NCI-H82 treated with DMSO at 0.1 percent for 48 hours (cell line): Measurements from ENCODE around the gene WFIKKN2.

Experiments
- DNase-seq: peaks from one replicate; lab custom pipeline; 2025; ENCODE audit not compliant: unreplicated experiment; lab: John Stamatoyannopoulos, UW

WFIKKN2 gene

DNA sequence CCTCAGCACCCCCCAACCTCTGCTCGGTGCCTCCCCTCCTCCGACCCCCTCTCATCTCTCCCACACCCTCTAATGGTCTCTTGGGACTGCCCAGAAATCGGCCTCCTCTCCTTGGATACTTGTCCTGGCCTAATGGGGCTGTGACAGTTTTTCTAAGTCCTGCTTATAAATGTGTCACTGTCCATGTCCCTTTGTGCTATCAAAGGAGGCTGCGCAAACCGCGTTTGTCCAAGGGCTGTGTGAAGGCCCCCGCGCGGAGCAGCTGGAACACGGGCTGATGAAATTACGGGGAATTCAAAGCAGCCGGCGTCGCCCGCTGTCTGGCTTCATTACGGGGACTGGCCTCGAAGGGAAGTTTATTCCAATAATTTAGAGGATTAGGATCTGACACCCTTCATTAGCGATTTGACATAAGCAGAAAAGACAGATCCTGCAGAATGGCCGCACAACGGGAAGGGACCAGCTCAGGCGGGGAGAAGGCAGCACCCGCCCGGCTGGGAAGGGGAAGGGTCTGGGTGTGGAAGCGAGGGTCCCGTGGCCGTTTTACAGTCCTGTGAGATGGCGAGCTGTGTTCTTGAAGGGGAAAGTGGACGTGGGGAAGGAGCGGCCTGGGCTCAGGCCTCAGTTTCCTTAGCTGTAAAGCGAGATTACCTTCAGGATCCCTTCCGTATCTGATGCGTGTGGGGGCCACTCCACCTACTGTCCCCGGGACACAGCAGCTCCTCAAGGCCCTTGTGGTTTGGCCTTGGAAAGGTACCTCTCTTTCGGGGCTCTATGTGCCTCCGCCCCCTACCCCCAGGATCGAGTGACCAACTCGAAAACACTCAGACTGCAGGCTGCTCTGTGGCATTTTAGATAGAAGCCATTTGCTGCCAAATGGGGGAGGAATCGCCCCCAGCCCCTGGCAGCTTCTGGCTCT is 1.6 kb upstream of the WFIKKN2 start:
- DNase-seq, result peak; percentile 87

DNA sequence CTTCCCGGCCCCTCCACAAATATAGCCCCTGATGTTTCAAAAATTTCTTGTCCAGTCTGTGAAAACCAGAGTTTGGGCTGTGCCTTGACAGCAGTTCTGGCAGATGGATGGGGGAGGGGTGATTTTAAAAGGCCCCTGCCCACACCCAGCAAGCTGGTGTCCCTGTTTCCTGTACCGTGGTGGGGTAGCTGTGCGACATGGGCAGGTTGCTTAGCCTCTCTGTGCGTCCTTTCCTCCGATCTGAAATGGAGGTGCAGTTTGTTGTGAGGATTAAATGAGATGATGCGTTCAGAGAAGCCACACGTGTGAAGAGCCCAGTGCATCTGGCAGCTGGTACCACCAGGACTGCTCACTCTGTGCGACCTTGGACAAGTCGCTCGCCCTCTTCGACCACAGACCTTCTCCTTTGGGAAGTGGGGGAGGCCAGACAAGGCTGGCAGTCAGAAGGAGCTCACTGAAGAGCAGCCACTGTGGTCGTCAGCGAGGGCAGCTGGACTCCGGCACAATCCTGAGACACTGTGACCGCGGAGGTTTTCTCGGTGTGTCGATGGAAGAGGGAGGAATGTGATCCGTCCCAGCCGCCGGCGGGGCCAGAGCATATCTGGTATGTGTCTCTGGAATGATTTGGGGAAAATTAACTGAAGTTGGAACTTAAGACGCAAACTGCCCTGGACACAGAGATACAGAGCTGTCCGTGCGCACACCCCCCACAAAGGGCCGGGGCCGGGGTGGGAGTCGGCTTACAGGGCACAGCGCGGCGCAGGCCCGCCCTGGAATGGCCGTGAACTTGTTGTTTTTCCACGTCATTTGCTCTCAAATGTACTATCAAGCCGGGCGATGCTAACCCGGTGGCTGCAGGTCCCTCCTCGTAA is 721 bp upstream of the WFIKKN2 start:
- peak; percentile 28 for DNase-seq

DNA sequence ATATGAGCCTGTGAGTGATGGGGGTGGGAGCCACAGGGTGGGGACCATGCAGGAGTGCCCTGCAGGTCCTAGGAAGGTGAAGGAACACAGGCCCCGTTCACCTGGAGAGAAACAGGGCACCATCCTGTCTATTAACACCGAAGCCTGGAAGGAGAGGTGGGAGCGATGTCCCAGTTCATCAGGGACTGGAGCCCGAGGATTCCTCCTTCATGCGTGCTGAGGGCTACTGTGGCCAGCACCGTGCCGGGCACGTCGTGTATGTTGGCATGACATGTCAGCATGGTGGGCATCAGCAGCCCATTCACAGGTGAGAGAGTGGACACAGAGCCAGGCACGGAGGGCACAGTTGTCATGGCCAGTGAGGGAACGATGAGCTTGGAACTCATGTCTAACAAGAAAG is 1.4 kb downstream of the WFIKKN2 start:
- DNase-seq, result no peak

DNA sequence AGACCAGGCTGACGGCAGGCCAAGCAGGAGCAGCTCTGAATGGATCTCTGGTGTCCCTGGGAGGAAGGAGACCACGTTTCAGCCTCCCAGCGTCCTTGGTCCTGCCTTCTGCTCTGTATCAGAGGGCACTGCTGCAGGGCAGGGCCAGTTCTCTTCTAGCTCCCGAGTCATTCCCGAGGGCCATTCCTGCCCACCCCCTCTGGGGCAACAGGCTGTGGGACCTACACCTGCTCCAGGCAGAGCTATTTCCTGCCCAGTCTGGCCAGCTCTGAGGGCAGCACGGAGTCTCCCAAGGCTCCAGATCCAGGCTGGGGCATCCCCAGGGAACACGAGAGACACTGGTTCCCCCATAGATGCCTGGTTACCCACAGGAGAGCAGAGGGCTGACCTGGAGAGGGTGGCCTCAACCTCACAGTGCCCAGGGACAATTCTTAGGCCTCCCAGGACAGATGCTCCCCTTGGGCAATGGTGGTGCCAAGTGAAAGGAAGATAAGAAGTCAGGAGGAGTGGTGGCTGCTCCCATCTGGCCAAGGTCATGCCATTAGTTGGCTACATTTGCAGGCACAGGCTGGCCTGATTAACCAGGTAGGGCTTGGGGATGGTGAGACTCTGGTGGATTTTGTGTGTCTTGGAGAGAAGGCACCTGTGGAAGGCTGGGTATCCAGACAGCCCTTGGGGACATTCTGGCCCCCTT is 2.0 kb downstream of the WFIKKN2 start:
- no peak for DNase-seq

DNA sequence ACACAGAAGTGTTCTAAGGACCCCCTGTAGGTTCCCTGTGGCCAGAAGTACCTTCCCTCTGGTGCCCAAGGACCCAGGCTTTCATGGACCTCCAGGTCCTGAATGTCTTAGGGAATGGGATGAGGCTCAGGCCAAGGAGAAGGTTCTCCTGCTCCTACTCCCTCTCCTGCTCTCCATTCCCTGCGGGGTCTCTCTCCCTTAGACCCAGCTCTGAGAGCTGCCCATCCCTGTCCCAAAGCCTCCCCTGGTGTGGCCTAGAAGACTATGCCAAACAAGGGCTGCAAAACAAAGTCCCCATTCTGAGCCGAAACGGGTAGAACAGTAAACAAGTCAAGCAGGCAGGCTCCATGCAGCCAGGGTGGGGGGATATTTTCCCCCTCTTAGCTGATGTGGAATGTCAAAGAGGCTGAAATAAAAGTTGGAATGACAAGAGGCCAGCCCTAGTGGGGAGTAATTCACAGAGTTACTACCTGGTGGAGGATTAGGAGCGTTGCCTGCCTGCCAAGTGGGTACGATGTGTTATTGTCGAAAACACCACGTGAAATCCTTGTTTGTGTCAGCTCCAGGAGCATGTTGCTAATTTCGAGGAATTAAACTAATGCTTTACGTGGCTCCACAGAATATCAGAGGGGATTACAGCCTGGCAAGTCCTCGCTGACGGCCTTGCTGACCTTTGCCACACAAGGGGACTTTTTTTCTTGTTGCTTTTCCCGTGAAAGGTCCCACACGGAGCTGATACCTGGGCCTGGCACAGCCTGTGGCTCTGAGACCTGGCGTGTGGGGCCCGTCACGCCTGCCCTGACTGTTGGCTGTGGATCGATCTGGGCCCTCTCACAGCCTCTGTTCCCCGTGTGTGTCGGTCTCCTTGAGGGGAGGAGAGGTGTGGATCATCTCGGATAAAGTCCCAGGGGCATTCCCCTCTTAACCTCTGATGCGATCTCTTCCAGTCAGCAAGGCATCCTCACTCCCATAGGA is 2.9 kb downstream of the WFIKKN2 start:
- DNase-seq, result peak; percentile 33

DNA sequence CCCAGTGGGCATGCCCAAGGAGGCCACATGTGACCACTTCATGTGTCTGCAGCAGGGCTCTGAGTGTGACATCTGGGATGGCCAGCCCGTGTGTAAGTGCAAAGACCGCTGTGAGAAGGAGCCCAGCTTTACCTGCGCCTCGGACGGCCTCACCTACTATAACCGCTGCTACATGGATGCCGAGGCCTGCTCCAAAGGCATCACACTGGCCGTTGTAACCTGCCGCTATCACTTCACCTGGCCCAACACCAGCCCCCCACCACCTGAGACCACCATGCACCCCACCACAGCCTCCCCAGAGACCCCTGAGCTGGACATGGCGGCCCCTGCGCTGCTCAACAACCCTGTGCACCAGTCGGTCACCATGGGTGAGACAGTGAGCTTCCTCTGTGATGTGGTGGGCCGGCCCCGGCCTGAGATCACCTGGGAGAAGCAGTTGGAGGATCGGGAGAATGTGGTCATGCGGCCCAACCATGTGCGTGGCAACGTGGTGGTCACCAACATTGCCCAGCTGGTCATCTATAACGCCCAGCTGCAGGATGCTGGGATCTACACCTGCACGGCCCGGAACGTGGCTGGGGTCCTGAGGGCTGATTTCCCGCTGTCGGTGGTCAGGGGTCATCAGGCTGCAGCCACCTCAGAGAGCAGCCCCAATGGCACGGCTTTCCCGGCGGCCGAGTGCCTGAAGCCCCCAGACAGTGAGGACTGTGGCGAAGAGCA is 4.4 kb downstream of the WFIKKN2 start:
- no peak for DNase-seq

DNA sequence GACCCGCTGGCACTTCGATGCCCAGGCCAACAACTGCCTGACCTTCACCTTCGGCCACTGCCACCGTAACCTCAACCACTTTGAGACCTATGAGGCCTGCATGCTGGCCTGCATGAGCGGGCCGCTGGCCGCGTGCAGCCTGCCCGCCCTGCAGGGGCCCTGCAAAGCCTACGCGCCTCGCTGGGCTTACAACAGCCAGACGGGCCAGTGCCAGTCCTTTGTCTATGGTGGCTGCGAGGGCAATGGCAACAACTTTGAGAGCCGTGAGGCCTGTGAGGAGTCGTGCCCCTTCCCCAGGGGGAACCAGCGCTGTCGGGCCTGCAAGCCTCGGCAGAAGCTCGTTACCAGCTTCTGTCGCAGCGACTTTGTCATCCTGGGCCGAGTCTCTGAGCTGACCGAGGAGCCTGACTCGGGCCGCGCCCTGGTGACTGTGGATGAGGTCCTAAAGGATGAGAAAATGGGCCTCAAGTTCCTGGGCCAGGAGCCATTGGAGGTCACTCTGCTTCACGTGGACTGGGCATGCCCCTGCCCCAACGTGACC is 5.0 kb downstream of the WFIKKN2 start:
- no peak for DNase-seq

DNA sequence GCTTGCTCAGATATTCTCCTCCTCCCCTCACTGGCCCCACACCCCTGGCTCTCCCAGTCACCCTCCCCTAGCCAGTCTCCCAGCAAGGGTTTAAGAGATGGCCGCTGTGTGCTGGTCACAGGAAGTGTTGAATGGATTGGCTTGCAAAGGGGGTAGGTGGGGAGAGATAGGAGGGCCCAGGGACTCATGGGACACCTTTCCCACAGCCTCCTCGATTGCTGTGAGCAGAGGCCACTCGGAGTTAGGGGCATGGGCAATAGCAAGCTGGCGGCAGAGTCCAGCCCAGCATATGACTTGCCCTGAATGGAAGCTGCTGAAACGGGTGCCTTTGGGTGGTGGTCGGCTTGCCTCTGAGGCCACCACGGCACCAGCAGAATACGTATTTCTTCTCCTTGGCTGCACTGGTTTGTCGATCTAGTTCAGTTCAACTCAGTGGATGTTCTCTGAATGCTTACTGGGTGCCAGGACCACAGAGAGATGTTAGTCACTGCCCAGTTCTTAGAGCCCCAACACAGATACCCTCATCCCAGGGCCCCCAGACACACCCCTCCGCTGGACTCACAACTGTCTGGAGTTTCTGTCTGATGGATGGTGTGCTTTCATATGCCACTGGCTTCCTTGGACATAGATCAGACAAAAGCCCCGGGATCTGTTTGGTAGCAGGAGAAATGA is 6.0 kb downstream of the WFIKKN2 start:
- DNase-seq, result no peak

DNA sequence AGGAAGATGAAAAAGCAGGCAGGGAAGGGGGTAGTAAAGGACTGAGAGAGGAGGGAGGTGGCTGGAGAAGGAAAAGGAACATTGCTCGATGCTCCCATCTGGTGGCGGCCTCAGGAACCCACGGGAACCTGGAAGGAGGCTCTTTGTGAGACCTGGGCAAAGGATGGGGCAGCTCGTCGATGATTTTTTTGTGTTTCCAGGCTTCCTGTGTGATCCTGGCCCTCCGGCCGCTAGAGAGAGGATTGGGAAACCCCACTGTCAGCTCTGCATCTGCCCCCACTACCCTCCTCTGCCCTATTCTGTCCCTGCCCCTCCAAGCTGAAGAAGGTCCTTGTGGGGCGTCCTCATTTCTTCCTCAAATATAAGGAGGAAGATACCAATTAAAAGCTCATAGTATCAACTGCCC is 6.6 kb downstream of the WFIKKN2 start:
- DNase-seq, result peak; percentile 77

DNA sequence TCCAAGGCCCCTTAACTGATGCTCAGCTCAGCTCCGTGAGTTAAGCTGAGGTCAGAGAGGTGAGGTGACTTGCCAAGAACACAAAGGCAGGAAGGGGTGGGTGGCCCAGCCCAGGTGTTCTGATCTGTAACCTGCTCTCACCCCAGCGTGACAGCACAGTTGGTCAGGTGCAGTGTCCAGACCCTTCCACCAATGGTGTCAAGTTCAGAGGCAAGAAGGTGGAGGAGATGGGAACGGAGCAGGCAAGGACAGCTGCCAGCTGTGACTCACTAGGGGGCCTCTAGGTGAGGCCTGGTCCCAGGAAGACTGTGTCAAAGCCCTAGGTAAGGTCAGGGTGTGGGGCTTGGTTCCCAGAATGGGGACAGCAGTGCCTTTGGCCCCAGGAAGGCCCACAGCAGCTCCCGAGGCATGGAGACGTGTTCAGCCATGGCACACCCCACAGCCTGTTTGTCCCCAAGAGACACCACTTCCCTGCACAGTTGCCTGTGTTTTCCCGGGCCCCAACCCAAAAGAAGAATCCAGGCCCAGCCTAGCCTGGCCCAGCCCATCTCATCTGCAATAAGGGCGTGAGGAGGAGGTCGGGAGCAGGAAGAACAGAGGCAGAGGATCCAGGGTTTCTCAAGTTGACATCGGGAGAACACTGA is 7.2 kb downstream of the WFIKKN2 start:
- no peak for DNase-seq

DNA sequence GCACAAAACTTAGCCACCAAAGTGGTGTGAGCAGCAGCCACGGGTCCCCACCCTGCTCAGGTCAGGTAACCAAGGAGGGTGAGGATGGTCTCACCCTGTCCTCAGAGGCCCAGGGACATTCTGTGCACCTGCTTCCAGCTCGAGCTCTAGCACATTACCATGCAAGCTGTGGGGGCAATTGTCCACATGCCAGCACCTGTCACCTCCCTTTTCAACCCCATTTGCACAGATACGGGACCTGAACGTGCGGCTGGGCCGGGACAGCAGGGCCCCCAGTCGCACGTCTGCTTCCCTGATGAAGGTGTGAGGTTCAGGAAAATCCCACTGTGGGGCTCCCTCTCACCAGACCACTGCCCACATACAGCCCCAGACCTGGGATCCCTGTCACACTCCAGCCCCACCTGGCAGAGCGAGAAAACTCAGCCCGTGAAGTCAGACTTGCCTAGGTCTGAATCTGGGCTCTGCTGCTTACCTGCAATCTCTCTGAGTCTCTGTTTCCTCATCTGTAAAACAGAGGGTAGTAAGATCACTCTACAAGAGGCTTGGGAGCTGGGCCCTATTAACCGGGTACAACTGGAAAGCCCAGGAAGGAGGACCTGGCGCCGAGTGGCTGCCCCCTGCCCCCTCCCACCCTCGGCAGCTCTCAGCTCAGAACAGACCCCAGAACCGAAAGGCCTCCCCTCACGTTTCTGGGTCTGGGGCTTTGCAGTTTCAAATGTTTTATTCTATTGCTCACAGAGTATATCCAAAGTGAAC is 7.9 kb downstream of the WFIKKN2 start:
- no peak for DNase-seq

DNA sequence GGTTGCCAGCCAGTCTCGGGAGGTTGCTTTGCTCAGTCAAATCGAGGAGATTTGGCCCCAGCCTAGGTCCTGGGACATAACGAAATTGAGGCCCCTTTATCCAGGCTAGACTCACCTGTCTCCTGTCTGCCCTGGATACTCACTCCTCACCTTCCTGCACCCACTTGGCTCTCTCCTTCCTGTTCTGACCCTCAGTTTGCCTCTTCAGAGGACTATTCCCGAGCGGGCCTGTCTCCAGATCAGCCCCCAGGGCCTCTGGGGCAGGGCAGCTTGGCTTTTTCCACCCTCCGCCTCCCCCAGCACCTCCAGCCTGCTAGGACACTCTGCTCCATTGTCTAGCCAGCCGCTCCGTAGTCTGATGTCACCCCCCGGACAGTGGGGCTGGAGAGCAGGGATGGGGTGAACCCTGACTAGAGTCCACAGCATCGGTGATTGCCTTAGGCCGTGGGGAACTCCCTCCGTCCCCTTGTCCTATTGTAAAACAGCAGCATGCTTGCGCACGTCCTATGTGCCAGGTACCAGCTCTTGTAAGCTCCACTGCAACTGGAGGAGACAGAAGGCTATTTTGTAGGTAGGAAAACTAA is 8.8 kb downstream of the WFIKKN2 start:
- no peak for DNase-seq

DNA sequence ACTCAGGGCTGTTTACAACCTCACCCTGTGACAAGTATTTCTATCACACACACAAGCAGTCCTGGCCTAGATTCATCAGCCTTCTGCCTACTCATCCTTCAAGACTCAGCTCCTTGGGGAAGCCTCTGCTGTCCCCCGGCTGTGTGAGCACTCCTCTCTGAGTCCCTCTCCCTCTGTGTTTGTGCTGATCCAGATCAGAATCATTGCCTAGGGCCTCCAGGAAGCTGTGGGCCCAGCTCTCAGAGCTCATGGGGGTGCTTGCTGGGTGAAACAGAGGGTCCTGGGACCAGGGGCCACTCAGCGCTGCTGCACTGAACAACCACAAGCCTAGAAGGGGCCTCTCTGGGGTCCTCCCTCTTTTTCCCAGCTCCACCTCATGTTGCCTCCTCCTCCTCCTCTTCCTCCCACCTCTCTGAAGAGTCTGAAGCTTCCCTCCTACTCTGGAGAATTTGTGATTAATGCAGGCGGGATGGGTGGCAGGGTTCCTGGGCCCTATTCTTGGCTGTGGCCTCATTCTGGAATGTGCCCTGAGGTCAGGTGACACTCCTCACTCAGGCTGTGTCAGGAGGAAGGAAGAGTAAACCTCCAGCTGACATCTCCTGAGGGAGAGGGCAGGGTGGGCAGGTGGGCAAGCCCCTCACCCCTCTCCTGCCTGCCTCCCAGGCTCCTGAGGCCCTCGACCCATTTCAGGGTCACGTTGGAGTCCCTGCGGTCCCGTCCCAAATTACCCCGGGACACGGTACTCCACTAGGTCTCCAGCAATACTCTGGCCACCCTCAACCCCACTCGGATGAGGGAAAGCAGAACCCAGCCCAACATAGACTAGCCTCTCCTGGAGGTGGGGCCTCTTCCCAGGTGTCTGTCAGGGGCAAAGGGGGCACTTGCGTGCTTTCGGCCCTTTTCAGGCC is 10.1 kb downstream of the WFIKKN2 start:
- no peak for DNase-seq

DNA sequence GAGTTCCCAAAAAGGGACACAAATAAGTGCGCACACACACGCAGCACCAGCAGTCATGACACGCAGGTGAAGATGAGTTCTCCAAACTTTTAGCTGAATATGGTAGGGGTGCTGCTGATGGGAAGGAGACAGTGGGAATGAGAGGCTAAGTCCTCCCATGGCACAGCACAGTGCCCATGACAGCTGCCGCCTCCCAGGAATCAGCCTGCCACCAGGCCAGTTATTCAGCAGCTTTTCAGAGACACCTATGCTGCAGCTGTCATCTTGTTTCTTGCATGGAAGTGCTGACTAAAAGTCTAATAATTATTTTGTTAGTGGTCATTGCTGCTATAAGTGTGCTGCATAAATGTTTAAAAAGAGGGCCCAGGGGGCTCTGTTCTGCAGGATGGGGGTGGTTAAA is 12.2 kb downstream of the WFIKKN2 start:
- DNase-seq, result no peak

DNA sequence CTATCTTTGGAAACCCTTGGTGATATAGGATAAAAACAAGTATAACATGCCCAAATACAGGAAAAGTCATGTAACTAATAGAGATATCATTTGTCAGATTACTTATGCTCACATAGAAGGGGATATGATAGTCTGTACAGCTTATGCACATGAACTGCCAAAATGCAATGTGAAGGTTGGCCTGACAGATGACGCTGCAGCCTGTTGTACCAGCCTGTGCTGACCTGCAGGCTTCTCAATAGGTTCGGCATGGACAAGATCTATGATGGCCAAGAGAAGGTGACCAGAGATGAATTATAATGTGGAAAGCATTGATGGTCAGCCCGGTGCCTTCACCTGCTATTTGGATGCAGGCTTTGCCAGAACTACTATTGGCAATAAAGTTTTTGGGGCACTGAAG is 12.7 kb downstream of the WFIKKN2 start:
- no peak for DNase-seq

DNA sequence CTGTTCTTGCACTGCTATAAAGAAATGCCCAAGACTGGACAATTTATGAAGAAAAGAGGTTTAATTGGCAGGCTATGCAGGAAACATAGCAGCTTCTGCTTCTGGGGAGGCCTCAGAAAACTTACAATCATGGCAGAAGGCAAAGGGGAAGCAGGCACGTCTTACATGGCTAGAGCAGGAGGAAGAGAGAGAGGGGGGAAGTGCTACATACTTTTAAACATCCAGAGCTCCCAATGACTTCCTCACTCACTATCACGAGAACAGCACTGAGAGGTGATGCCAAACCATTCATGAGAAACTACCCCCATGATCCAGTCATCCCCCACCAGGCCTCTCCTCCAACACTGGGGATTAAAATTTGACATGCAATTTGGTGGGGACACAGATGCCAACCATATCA is 13.3 kb downstream of the WFIKKN2 start:
- no peak for DNase-seq
